ENCODE measurements around the gene OIP5.
A peak's percentile ranks its signal among the peaks of the same experiment; 100 is the strongest.
"Not testable (repeated sequence)": the region's sequence is repeated elsewhere in the genome, so short reads cannot be mapped to it uniquely, and the experiment has no call there.

The OIP5 gene

DNA sequence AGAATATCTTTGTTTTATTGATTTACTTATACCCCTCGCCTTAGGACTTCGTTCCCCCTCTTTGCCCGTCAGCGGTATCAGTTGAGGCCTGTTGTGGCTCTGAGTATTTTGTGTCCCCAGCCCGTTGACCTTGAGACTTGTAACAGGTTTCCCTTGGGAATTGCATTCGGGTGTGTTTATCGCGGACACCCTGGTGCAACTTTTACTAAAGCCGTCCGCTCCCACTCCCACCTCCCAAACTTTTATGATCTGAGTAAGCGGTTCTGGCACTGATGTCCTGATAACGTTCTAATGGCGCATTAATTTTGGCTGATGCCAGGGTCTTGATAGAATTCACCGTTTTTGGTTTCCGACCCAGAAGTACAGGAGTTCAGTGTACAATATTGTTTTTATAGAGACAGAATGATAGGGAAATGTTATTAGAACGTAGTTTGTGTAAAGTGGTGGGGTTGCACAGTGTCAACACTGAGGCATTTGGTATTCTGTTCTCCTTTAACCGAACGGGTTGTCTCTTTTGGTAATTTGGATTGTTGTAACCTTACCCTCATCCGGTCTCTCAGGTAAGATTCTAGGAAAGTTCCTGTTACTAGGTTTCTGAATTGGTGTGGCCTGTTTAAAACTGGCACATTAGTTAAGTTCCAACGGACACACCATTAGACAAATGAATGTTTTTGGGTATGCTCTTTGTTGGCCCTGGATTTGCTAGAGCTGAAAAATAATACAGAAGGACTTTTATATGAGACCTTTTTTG is 47.8 kb downstream of the OIP5 start:
- Mint-ChIP-seq H3K27me3 (no peaks in the 10 kb centered on the region), H3K4me1 (ENCODE audit: low read depth) (peaks cover 54% of the 10 kb centered on the region), H3K36me3 (ENCODE audit: low read depth) (peaks cover 50% of the 10 kb centered on the region), H3K27ac (peak overlapping the region; percentile 99), H3K4me3 (peak overlapping the region; percentile 100), H3K9me3 (no peaks in the 10 kb centered on the region)

DNA sequence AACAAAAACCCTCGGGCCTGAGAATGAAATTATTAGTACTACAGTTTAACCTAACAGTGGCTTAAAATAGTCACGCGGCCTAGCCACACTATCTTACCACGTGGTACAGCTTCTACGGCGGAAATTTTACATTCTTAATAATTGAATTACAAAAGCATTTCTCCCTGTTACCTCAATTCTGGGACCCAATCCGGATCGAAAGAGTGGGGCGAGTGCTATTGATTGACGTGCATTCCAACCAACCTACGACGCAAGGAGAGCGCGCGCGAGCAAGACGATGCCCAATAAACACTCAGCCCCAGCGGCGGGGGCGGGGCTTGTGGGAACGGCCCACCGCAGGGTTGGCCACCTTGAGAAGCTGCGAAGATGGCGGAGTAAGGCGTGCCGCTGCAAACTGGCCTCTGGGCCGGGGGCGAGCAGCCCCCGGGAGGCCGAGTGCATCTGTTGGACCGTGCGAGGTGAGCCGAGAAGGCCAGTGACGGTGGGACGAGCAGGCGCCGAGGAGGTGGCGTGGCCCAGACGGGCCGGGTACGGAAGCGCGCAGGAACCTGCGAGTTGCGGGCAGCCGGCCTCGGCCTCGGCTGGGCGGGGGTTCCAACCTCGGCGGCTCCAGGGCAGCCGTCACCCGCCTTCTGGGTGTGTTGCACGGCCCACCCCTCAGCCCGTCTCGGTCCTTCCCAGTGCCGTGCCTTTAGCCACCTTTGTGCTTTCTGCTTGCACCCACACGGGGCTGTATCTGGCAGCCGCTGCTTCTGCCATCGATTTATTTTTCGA is 48.6 kb downstream of the OIP5 start:
- Mint-ChIP-seq H3K36me3 (ENCODE audit: low read depth) (peaks cover 52% of the 10 kb centered on the region), H3K27me3 (no peaks in the 10 kb centered on the region), H3K4me1 (ENCODE audit: low read depth) (peaks cover 53% of the 10 kb centered on the region), H3K27ac (peak overlapping the region; percentile 99), H3K9me3 (no peaks in the 10 kb centered on the region), H3K4me3 (peak overlapping the region; percentile 100)

DNA sequence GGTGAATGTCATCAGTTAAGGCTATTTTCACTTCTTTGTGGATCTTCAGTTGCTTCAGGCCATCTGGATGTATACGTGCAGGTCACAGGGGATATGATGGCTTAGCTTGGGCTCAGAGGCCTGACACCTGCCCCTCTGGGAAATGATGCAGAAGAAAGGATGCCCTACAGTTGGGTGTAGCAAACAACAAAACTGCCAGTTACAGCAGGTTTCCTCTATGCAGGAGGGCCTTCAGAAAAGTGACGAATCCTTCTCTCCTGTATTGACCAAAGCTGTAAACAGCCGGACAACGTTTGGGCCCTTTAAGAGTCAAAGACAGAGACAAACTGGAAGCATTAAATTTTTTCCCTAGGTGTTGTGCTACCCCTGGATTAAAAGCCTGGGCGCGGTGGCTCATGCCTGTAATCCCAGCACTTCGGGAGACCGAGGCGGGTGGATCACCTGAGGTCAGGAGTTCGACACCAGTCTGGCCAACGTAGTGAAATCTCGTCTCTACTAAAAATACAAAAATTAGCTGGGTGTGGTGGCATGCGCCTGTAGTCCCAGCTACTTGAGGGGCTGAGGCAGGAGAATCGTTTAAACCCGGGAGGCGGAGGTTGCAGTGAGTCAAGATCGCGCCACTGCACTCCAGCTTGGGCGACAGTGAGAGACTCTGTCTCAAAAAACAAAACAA is 49.3 kb downstream of the OIP5 start:
- H3K27ac Mint-ChIP-seq = peak overlapping the region; percentile 99
- not testable (repeated sequence) for H3K9me3 Mint-ChIP-seq, H3K27me3 Mint-ChIP-seq
- peaks cover 49% of the 10 kb centered on the region for H3K36me3 Mint-ChIP-seq (ENCODE audit: low read depth)
- peak overlapping the region; percentile 100 for H3K4me3 Mint-ChIP-seq
- peaks cover 46% of the 10 kb centered on the region for H3K4me1 Mint-ChIP-seq (ENCODE audit: low read depth)

DNA sequence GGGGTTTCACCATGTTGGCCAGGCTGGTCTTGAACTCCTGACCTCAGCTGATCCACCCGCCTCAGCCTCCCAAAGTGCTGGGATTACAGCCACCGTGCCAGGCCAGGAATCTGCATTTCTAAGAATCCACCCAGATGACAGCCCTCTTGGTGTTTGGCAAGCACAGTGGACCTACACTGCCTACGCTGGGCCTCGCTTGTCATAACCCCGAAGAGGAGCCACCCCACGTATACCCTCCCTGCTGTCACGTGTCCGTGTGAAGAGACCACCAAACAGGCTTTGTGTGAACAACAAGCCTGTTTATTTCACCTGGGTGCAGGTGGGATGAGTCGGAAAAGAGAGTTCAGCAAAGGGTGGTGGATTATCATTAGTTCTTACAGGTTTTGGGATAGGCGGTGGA is 50.0 kb downstream of the OIP5 start:
- not testable (repeated sequence) for H3K9me3 Mint-ChIP-seq, H3K27me3 Mint-ChIP-seq
- peak overlapping the region; percentile 99 for H3K27ac Mint-ChIP-seq
- H3K36me3 Mint-ChIP-seq (ENCODE audit: low read depth) = peaks cover 45% of the 10 kb centered on the region
- H3K4me1 Mint-ChIP-seq (ENCODE audit: low read depth) = peaks cover 43% of the 10 kb centered on the region
- peak overlapping the region; percentile 100 for H3K4me3 Mint-ChIP-seq

DNA sequence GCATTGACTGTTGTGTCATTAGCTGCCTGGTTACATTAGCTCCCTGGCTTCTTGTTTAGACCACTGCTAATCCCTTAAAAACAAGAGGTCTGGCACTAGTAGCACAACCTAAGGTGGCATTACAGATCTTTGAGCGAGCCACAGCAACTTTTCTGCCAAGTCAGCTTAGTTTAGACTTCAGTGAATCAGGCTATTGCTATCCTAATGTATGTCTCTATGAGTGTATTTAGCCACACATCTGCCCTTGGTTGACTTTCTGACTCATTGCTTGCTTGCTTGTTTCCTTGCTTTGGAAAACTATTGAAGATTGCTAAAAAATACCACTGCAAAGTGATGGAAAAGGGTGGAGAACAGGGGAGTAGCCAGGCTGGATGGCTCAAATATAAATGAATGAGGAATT is 51.2 kb downstream of the OIP5 start:
- peaks cover 32% of the 10 kb centered on the region for H3K4me1 Mint-ChIP-seq (ENCODE audit: low read depth)
- no peaks in the 10 kb centered on the region for H3K9me3 Mint-ChIP-seq
- H3K36me3 Mint-ChIP-seq (ENCODE audit: low read depth) = peaks cover 36% of the 10 kb centered on the region
- no peaks in the 10 kb centered on the region for H3K27me3 Mint-ChIP-seq
- no peak overlapping the region for H3K4me3 Mint-ChIP-seq
- no peak overlapping the region for H3K27ac Mint-ChIP-seq

DNA sequence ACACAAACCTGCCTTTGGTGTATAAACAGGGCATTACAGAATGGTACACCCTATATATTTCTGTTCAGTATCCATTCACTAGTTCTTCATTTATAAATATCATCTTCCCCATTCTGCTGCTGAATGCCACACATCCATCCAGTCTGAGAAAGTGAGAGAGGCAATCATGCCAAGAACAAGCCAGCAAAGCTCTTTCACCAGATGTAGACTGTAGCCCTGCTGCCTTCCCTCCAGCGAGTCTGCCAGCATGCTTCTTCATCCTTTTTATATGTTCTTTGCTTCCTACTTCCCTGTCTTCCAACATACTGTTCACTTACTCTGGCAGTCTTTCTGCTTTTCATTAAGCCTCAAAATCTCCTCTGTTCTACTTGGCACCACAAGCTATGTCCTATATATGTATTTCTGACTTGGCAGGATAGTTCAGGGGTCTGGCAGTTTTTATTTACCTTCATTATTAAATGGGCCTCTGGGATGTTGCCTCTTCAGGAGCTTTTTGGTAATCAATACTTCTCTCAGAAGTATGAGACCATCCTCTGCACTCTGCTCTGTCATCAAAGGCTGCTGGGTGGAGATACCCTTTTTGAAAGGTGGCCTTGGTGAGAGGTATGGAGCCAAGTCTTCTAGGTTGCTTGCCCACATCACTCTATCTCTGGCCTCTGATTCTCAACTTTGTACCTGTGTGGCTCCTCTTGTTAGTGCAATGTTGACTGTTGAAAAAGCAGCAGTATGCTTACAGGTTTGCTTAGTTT is 52.7 kb downstream of the OIP5 start:
- Mint-ChIP-seq H3K27ac (peak overlapping the region; percentile 21), H3K9me3 (no peaks in the 10 kb centered on the region), H3K27me3 (no peaks in the 10 kb centered on the region), H3K4me1 (ENCODE audit: low read depth) (peaks cover 18% of the 10 kb centered on the region), H3K36me3 (ENCODE audit: low read depth) (peaks cover 22% of the 10 kb centered on the region), H3K4me3 (no peak overlapping the region)

DNA sequence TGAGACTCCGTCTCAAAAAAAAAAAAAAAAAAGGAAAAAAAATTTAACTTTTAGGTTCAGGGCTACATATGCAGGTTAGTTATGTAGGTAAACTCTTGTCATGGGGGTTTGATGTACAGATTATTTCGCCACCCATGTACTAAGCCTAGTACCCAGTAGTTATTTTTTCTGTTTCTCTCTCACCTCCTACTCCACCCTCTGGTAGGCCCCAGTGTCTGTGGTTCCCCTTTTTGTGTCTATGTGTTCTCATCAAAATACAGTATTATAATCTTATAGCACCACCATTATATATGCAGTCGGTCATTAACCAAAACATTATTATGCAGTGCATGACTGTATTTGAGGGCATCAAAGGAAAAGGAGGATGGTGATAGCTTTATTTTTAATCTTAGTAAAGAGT is 54.1 kb downstream of the OIP5 start:
- Mint-ChIP-seq H3K4me3 (no peak overlapping the region), H3K36me3 (ENCODE audit: low read depth) (peaks cover 13% of the 10 kb centered on the region), H3K27me3 (no peaks in the 10 kb centered on the region), H3K27ac (no peak overlapping the region), H3K9me3 (no peaks in the 10 kb centered on the region), H3K4me1 (ENCODE audit: low read depth) (peaks cover 10% of the 10 kb centered on the region)

DNA sequence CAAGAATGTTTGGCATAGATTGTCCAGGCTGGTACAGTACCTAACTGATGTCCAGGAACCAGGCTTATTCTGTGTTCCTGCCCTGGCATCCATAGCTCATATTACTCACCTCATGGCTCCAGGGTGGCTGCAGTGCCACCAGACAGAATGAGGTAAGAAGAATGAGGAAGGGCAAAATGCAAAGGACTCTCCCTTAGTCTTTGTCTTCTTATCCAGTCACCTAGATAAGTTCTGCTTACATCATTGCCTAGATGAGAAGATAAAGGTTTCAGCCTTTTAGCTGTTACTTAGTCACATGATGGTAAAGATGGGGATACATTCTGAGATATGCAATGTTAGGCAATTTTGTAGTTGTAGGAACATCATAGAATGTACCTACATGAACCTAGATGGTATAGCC is 55.6 kb downstream of the OIP5 start:
- Mint-ChIP-seq H3K27ac (no peak overlapping the region), H3K9me3 (no peaks in the 10 kb centered on the region), H3K4me3 (no peak overlapping the region), H3K36me3 (ENCODE audit: low read depth) (peaks cover 13% of the 10 kb centered on the region), H3K27me3 (no peaks in the 10 kb centered on the region), H3K4me1 (ENCODE audit: low read depth) (no peaks in the 10 kb centered on the region)

DNA sequence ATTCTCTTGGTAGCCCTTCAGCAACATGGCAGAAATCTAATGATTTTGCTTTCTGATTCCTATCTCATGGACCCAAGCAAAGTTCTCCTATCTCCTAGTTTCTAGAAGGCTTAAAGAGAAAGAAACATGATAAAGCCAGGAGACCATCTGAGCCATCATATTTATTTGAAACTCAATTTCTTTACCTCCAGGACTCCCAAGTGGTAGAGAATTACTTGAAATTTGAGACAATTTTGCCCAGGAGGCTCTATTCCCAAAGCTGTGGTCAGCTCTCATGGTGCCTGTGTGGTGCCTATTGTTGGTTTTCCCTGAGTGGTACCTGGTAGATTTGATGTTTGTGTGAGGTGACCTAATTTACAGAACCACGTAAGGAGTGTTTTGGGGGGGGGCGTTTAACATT is 62.5 kb downstream of the OIP5 start:
- no peaks in the 10 kb centered on the region for H3K9me3 Mint-ChIP-seq
- H3K27me3 Mint-ChIP-seq = no peaks in the 10 kb centered on the region
- peaks cover 15% of the 10 kb centered on the region for H3K36me3 Mint-ChIP-seq (ENCODE audit: low read depth)

DNA sequence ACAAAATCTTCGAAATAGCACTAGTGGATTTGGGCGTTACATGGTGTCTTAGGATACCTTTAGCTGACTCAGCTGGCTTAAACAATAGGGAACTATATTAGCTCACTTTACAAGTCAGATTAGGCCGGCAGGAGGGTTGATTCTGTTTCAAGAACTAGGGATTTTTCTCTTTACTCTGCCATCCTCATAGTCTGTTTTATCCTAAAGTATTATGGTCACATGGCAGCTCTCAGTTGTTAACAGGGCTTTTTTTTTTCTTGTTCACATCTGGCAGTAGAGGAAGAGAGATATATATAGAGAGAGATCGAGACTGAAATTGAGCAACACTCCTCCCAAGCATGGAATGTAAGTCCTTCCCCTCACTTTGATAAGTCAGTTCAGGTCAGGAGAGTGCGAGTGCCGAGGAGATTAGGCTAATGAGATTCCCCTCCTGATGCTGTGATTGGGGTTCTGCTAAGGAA is 68.5 kb downstream of the OIP5 start:
- H3K9me3 Mint-ChIP-seq = no peaks in the 10 kb centered on the region
- peaks cover 18% of the 10 kb centered on the region for H3K36me3 Mint-ChIP-seq (ENCODE audit: low read depth)
- no peaks in the 10 kb centered on the region for H3K4me1 Mint-ChIP-seq (ENCODE audit: low read depth)
- no peak overlapping the region for H3K4me3 Mint-ChIP-seq
- H3K27me3 Mint-ChIP-seq = no peaks in the 10 kb centered on the region
- no peak overlapping the region for H3K27ac Mint-ChIP-seq

More for the DNA sequence above, 62.5 kb downstream of the OIP5 start:
- Mint-ChIP-seq H3K4me1 (ENCODE audit: low read depth) (no peaks in the 10 kb centered on the region), H3K27ac (no peak overlapping the region), H3K4me3 (no peak overlapping the region)

DNA sequence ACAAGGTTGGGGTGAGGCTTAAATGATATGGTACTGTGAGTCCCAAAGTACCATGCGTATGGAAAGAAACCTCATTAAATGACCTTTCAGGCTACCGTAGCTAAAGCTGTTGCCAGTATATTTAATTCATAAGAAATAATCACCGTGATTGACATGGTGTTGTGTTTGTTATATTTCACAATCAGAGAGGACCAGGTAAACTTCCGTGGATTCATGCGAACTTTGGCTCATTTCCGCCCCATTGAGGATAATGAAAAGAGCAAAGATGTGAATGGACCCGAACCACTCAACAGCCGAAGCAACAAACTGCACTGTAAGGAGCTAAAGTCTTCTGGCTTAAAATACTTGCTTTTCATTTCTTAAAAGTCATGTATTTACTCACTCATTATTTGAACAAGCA is 69.8 kb downstream of the OIP5 start:
- H3K36me3 Mint-ChIP-seq (ENCODE audit: low read depth) = peaks cover 14% of the 10 kb centered on the region
- no peaks in the 10 kb centered on the region for H3K27me3 Mint-ChIP-seq
- no peaks in the 10 kb centered on the region for H3K4me1 Mint-ChIP-seq (ENCODE audit: low read depth)
- no peaks in the 10 kb centered on the region for H3K9me3 Mint-ChIP-seq
- no peak overlapping the region for H3K27ac Mint-ChIP-seq
- H3K4me3 Mint-ChIP-seq = no peak overlapping the region

DNA sequence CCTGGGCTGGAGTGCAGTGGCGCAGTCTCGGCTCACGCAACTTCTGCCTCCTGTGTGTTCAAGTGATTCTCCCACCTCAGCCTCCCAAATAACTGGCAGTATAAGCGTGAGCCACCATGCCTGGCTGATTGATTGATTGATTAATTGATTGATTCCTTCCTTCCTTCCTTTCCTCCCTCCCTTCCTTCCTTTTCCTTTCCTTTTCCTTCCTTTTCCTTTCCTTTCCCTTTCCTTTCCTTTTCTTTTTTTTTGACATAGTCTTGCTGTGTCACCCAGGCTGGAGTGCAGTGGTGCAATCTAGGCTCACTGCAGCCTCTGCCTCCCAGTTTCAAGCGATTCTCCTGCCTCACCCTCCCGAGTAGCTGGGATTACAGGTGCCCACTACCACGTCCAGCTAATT is 71.5 kb downstream of the OIP5 start:
- H3K27ac Mint-ChIP-seq; H3K4me1 Mint-ChIP-seq (ENCODE audit: low read depth); H3K9me3 Mint-ChIP-seq; H3K4me3 Mint-ChIP-seq; H3K27me3 Mint-ChIP-seq: not testable (repeated sequence)
- peaks cover 10% of the 10 kb centered on the region for H3K36me3 Mint-ChIP-seq (ENCODE audit: low read depth)

DNA sequence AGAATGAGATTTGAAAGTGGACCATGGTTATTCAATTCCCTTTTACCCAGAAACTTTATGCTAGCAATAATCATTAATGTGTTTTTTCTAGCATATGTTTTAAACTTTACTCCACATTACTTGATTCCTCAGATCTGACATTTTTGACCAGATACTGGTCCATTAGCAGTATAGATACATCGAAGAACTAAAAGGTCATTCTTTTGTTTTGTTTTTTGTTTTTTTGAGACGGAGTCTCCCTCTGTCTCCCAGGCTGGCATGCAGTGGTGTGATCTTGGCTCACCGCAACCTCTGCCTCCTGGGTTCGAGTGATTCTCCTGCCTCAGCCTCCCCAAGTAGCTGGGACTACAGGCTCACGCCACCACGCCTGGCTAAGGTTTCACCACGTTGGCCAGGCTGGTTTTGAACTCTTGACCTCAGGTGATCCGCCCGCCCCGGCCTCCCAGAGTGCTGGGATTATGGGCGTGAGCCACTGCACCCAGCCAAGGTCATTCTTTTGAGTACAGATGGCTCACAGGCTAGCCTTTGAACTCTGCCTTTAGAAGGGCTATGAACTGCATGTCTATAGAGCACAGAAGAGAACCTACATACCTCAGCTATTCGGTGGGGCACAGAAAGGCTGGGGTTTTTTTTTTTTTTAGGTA is 72.7 kb downstream of the OIP5 start:
- no peak overlapping the region for H3K27ac Mint-ChIP-seq
- H3K4me1 Mint-ChIP-seq (ENCODE audit: low read depth) = no peaks in the 10 kb centered on the region

More for the DNA sequence above, 72.7 kb downstream of the OIP5 start:
- H3K36me3 Mint-ChIP-seq (ENCODE audit: low read depth) = peaks cover 7% of the 10 kb centered on the region
- no peaks in the 10 kb centered on the region for H3K9me3 Mint-ChIP-seq
- no peaks in the 10 kb centered on the region for H3K27me3 Mint-ChIP-seq
- H3K4me3 Mint-ChIP-seq = no peak overlapping the region

Measured in stimulated activated naive CD8-positive, alpha-beta T cell treated with anti-CD3 and anti-CD28 coated beads, Interleukin-15, Interleukin-2, amounts not matched to agents 100 ng/mL and 50 ng/mL, for 24 hours (primary cell).